CD4-positive, alpha-beta T cell treated with Interleukin-6 for 4 hours (primary cell): ENCODE measurements around the gene RYR1.
"Not testable (repeated sequence)": the region's sequence is repeated elsewhere in the genome, so short reads cannot be mapped to it uniquely, and the experiment has no call there.

Experiments
- DNase-seq: peaks from one replicate; pipeline ENCODE4 v3.0.0-alpha.2; 2020; ENCODE audit warnings: mixed read lengths

RYR1 gene

GRCh38 chr19:38544569-38545315 is 111.3 kb downstream of the RYR1 start:
- peak; percentile 43 for DNase-seq

GRCh38 chr19:38545596-38545995 is 112.1 kb downstream of the RYR1 start:
- no peak for DNase-seq

GRCh38 chr19:38547421-38547820 is 113.9 kb downstream of the RYR1 start:
- DNase-seq: no peak

- DNase-seq: no peak
Observed at GRCh38 chr19:38549061-38549460, 115.6 kb downstream of the RYR1 start.

- DNase-seq: no peak
Observed at GRCh38 chr19:38549942-38550341, 116.5 kb downstream of the RYR1 start.

GRCh38 chr19:38550376-38550775 is 116.9 kb downstream of the RYR1 start:
- no peak for DNase-seq

- peak; percentile 31 for DNase-seq
Observed at GRCh38 chr19:38551450-38551813, 117.9 kb downstream of the RYR1 start.

- not testable (repeated sequence) for DNase-seq
Observed at GRCh38 chr19:38553239-38553638, 119.7 kb downstream of the RYR1 start.

- DNase-seq: no peak
Observed at GRCh38 chr19:38554676-38555141, 121.2 kb downstream of the RYR1 start.

- DNase-seq: no peak
Observed at GRCh38 chr19:38555200-38555599, 121.7 kb downstream of the RYR1 start.

- DNase-seq: no peak
Observed at GRCh38 chr19:38556521-38557174, 123.2 kb downstream of the RYR1 start.

GRCh38 chr19:38557205-38557799 is 123.8 kb downstream of the RYR1 start:
- peak; percentile 63 for DNase-seq

- DNase-seq: not testable (repeated sequence)
Observed at GRCh38 chr19:38558933-38559332, 125.4 kb downstream of the RYR1 start.

GRCh38 chr19:38559428-38560401 is 126.2 kb downstream of the RYR1 start:
- DNase-seq: peak; percentile 57

- DNase-seq: no peak
Observed at GRCh38 chr19:38561053-38561606, 127.6 kb downstream of the RYR1 start.

GRCh38 chr19:38561658-38562057 is 128.2 kb downstream of the RYR1 start:
- no peak for DNase-seq

GRCh38 chr19:38562096-38562495 is 128.6 kb downstream of the RYR1 start:
- DNase-seq: no peak

- no peak for DNase-seq
Observed at GRCh38 chr19:38563475-38563874, 130.0 kb downstream of the RYR1 start.

GRCh38 chr19:38564981-38565690 is 131.6 kb downstream of the RYR1 start:
- peak; percentile 33 for DNase-seq

GRCh38 chr19:38565691-38566105 is 132.2 kb downstream of the RYR1 start:
- DNase-seq: no peak

GRCh38 chr19:38569368-38569983 is 136.0 kb downstream of the RYR1 start:
- DNase-seq: no peak
